VCaP (cell line): ENCODE measurements around the gene CASZ1.

Experiments used
- H3K27ac ChIP-seq: fragments of 450-650 bp; 2 replicates; pipeline ENCODE4 v1.5.1; 2017
- CTCF ChIP-seq: fragments of 450-650 bp; conservative IDR thresholded peaks from 2 replicates; pipeline ENCODE4 v1.5.1; 2017; ENCODE audit warnings: mild to moderate bottlenecking, moderate library complexity

Gene CASZ1

DNA sequence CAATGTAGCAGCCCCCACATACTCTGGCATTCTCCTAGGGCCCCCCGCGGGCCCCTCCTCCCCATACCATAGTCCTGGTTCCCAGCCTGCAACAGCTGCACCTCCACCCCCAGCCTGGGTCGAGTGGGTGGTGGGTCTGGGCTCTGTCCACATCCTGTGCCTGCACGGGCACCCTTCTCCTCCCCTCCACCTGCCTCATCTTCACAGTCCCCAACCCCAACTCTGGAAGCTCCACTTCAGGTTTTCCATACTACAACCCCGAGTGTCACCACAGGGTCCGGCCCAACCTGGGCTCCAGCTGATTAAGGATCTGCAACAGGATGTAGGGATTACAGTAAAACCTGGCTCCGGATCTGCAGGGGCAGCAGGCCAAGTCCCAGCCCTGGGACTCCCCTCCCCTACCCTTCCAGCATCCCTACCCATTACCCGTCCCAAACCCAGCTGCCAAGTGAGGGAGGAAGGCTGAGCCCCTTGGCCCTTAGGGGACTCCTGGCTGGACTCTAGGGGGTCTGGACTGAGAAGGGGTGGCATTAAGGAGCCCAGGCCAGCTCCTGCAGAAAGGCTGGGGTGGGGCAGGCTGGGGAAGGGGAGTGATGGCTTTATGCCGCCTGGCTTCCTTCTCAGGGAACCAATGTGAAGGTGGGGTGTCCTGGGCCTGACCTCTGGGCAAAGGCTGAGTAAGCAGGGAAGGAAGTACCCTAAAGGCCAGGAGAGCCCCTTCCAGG lies 116.8 kb downstream of the CASZ1 start:
- no peak for TF ChIP-seq CTCF
- H3K27ac ChIP-seq: peak overlapping the region; percentile 98

GRCh38 chr1:10678852-10679251 lies 117.6 kb downstream of the CASZ1 start:
- TF ChIP-seq CTCF: no peak
- peak overlapping the region; percentile 98 for H3K27ac ChIP-seq

- TF ChIP-seq CTCF: no peak
- H3K27ac ChIP-seq: peak overlapping the region; percentile 98
Measured at GRCh38 chr1:10678402-10678801, 118.0 kb downstream of the CASZ1 start.

- H3K27ac ChIP-seq: peak overlapping the region; percentile 98
- no peak for TF ChIP-seq CTCF
Measured at GRCh38 chr1:10677491-10678391, 118.7 kb downstream of the CASZ1 start.

DNA sequence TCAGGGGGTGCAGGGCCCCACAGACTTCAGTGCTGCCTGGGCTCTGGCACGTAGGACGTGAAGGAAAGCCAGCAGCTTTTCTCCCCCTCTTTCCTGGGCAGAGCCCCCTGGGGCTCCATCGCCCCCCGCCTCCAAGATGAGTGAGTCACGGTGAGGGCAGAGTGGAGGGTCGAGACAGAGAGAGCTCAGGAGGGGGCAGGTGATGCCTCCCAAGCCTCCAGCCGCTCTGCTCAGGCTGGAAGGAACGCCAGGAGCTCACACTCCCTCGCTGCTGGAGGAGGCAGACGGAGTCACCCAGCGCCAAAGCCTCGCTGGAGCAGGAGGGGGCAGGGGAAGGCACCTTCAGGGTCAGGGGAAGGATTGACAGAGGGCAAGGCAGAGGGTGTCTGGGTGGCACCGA lies 119.5 kb downstream of the CASZ1 start:
- TF ChIP-seq CTCF: no peak
- peak overlapping the region; percentile 98 for H3K27ac ChIP-seq

GRCh38 chr1:10675813-10676212 lies 120.6 kb downstream of the CASZ1 start:
- H3K27ac ChIP-seq: peak overlapping the region; percentile 98
- no peak for TF ChIP-seq CTCF
